ENCODE data around the gene LRRC26.

LRRC26 gene

DNA sequence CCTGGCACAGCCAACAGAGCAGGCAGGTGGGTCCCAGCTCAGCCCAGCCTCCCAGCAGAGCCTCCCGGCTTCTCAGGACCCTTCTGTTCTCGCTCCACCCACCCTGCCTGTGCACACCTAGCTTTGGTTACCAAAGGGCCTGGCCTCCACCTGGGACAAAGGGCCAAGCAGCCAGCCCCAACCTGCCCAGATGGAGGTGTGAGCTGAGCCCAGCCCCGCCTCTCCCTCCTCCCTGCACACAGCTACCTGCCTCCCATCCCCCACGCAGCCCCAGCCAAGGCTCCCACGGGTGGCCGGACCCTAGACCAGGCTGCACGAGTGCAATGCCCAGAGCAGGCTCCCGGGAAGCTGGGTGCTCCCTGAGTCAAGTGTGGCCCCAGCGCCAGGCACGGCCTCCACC is 25.1 kb upstream of the LRRC26 start:
- DNase-seq (ENCODE audit: low read depth, low spot score): no peak
- H3K4me3 ChIP-seq (ENCODE audit: low read depth, low read length): no peak overlapping the region
- TF ChIP-seq, protein P1, sequence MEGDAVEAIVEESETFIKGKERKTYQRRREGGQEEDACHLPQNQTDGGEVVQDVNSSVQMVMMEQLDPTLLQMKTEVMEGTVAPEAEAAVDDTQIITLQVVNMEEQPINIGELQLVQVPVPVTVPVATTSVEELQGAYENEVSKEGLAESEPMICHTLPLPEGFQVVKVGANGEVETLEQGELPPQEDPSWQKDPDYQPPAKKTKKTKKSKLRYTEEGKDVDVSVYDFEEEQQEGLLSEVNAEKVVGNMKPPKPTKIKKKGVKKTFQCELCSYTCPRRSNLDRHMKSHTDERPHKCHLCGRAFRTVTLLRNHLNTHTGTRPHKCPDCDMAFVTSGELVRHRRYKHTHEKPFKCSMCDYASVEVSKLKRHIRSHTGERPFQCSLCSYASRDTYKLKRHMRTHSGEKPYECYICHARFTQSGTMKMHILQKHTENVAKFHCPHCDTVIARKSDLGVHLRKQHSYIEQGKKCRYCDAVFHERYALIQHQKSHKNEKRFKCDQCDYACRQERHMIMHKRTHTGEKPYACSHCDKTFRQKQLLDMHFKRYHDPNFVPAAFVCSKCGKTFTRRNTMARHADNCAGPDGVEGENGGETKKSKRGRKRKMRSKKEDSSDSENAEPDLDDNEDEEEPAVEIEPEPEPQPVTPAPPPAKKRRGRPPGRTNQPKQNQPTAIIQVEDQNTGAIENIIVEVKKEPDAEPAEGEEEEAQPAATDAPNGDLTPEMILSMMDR (IDR thresholded peaks at IDR 0.05; ENCODE audit: insufficient read depth, low read length, missing control alignments): no peak
- ChIA-PET POLR2A (interaction anchor here (1.3 to 1.8 kb wide), 2 partner anchors 46 to 47 kb away, joined by 4 to 6 read pairs; partner anchors contain the start of gene TUBB4B), CTCF (interaction anchor here (1.2 to 1.9 kb wide), 3 partner anchors 9 to 42 kb away, joined by 3 to 6 read pairs (median 3); no protein-coding TSS in a partner anchor)

DNA sequence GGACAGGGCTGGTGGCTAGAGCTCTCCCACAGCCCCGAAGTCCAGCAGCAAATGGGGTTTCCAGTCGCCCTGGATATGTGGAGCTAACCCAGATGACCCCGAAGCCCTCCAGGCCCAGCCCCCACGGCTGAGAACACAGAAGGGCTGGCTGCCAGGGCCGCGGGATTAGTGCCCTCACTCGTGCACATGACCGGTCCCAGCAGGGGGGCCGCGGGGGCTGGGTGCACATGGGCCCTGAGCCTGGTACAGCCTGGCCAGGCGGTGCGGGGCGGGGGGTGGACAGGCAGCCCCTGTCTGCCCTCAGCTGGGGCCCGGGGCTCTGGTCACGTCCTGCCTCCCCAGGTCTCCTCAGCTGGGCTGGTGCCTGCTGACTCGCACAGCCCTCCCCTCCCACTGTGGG is 24.5 kb upstream of the LRRC26 start:
- no peak overlapping the region for H3K4me3 ChIP-seq (ENCODE audit: low read depth, low read length)
- DNase-seq (ENCODE audit: low read depth, low spot score): no peak

GRCh38 chr9:137193771-137194170 is 23.9 kb upstream of the LRRC26 start:
- no peak for DNase-seq (ENCODE audit: low read depth, low spot score)
- TF ChIP-seq, protein P1 (IDR thresholded peaks at IDR 0.05; ENCODE audit: insufficient read depth, low read length, missing control alignments): no peak
- ChIA-PET CTCF (interaction anchor here (1.9 kb wide), 1 partner anchor 43 kb away, joined by 6 read pairs; no protein-coding TSS in a partner anchor), POLR2A (interaction anchor here (1.0 to 1.3 kb wide), 2 partner anchors 47 to 49 kb away, joined by 3 to 4 read pairs; partner anchors contain the start of gene TUBB4B)
- H3K4me3 ChIP-seq (ENCODE audit: low read depth, low read length): no peak overlapping the region

More for the DNA sequence above, 24.5 kb upstream of the LRRC26 start:
- TF ChIP-seq, protein P1 (IDR thresholded peaks at IDR 0.05; ENCODE audit: insufficient read depth, low read length, missing control alignments): no peak
- ChIA-PET POLR2A (interaction anchor here (1.3 to 1.8 kb wide), 2 partner anchors 46 to 48 kb away, joined by 4 to 6 read pairs; partner anchors contain the start of gene TUBB4B), CTCF (interaction anchor here (1.2 to 1.9 kb wide), 2 partner anchors 13 to 42 kb away, joined by 3 to 6 read pairs; no protein-coding TSS in a partner anchor)

- no peak for DNase-seq (ENCODE audit: low read depth, low spot score)
- H3K4me3 ChIP-seq (ENCODE audit: low read depth, low read length): no peak overlapping the region
- POLR2A ChIA-PET: interaction anchor here (1.0 to 1.7 kb wide), 2 partner anchors 34 to 48 kb away, joined by 3 to 4 read pairs; partner anchors contain the start of genes RNF224 and TUBB4B
- CTCF ChIA-PET: interaction anchor here (0.9 to 1.4 kb wide), 2 partner anchors 8 to 35 kb away, joined by 3 to 5 read pairs; partner anchors contain the start of genes RNF224 and TPRN
- TF ChIP-seq, protein P1 (IDR thresholded peaks at IDR 0.05; ENCODE audit: insufficient read depth, low read length, missing control alignments): no peak
Observed at GRCh38 chr9:137192859-137193258, 23.0 kb upstream of the LRRC26 start.

DNA sequence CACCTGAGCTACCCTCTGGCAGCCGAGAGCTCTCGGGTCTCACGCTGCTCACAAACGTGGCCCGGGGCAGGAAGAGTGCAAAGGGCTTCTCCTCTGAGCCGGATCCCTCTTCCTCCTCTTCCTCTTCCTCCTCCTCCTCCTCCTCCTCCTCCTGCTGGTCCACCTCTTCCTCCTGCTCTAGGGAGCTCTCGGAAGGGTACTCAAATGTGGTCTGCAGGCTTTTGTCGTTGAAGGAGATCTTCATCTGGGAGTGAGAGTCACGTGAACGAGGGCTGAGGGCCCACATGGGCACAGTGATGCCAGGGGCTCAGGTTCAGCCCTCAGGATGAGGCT is 22.6 kb upstream of the LRRC26 start:
- DNase-seq (ENCODE audit: low read depth, low spot score): no peak
- ChIA-PET POLR2A (interaction anchor here (1.7 to 2.1 kb wide), 2 partner anchors 8 to 35 kb away, joined by 4 to 8 read pairs; partner anchors contain the start of genes RNF224 and TPRN), CTCF (interaction anchor here (0.9 to 1.4 kb wide), 2 partner anchors 8 to 35 kb away, joined by 3 to 5 read pairs; partner anchors contain the start of genes RNF224 and TPRN)
- TF ChIP-seq, protein P1 (IDR thresholded peaks at IDR 0.05; ENCODE audit: insufficient read depth, low read length, missing control alignments): no peak
- no peak overlapping the region for H3K4me3 ChIP-seq (ENCODE audit: low read depth, low read length)

DNA sequence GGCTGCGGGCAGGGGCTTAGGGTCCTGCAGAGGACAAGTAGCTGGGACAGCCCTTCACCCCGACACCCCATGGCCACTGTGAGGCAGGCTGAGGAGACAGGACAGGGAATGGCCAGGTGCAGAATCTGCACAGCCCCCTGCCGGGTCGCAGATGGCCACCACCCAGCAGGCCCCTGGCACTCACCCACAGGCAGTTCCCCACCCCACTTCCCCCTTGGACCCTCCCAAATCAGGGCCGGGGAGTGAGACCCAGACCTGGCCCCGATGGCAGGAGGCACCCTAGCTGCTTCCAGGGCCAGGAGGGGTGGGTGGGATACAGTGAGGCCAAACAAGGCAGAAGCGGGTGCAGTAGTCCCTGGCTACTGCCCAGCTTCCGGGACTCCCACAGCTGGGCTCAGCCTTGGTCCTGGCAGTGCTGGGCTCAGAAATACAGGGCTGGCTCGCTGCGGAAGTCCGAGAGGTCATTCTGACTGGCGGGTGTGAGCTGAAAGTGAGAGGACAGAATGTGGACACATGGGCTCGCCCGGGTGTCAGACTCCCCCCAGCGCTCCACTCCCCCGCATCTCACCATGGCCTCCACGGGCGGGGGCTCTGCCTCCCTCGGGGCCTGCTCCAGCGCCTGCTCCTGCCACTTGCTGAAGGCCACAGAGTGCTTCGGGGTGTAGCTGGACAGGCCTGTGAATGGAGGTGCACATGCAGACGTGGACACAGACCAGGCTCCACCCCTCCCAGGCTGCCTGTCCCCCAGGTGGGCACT is 22.0 kb upstream of the LRRC26 start:
- POLR2A ChIA-PET: interaction anchor here (0.6 to 2.1 kb wide), 3 partner anchors 9 to 114 kb away, joined by 3 to 8 read pairs (median 4); partner anchors contain the start of genes RNF224 and TPRN
- no peak for DNase-seq (ENCODE audit: low read depth, low spot score)
- TF ChIP-seq, protein P1 (IDR thresholded peaks at IDR 0.05; ENCODE audit: insufficient read depth, low read length, missing control alignments): no peak
- no peak overlapping the region for H3K4me3 ChIP-seq (ENCODE audit: low read depth, low read length)
- CTCF ChIA-PET: interaction anchor here (1.2 to 1.4 kb wide), 2 partner anchors 9 to 12 kb away, joined by 3 to 5 read pairs; partner anchors contain the start of gene TPRN

Data from AG04449 (cell line).